GM10248 (cell line): ENCODE data around the gene VHLL.

ENCODE experiments used
- CTCF ChIA-PET: fragments of 300-600 bp; sonication (Branson Sonifier 250); formaldehyde crosslinking; extraction: SDS; loops from one replicate; lab custom pipeline; 2021; ENCODE audit warnings: antibody characterized with exemption; lab: Yijun Ruan, JAX
- POLR2A ChIA-PET: fragments of 350-650 bp; sonication (Branson Sonifier 250); formaldehyde crosslinking; extraction: SDS; loops from one replicate; lab custom pipeline; 2020; ENCODE audit warnings: antibody characterized with exemption; lab: Yijun Ruan, JAX
- DNase-seq: peaks from one replicate; pipeline ENCODE4 v3.0.0; 2012; ENCODE audit errors: extremely low spot score
- CTCF ChIP-seq: IDR thresholded peaks from 2 replicates; pipeline ENCODE4 v1.5.1; 2012; ENCODE audit warnings: mild to moderate bottlenecking, low read depth; ENCODE audit errors: extremely low read depth, missing control alignments, control extremely low read depth

VHLL gene

GRCh38 chr1:156285437-156285836 is 13.7 kb downstream of the VHLL start:
- TF ChIP-seq CTCF, result no peak
- DNase-seq, result no peak
- CTCF ChIA-PET, result interaction anchor here (1.5 to 3.5 kb wide), 3 partner anchors 12 to 53 kb away, joined by 4 to 14 read pairs (median 7); no protein-coding TSS in a partner anchor
- POLR2A ChIA-PET, result no interaction called here

GRCh38 chr1:156284757-156285156 is 14.3 kb downstream of the VHLL start:
- DNase-seq, result no peak
- no peak for TF ChIP-seq CTCF
- ChIA-PET CTCF (interaction anchor here (1.5 to 4.3 kb wide), 5 partner anchors 10 to 143 kb away, joined by 4 to 19 read pairs (median 7); no protein-coding TSS in a partner anchor), POLR2A (no interaction called here)

- POLR2A ChIA-PET, result no interaction called here
- DNase-seq, result no peak
Measured at GRCh38 chr1:156284112-156284511, 15.0 kb downstream of the VHLL start, which contains the start of gene TMEM79. TSS of gene TMEM79 (plus strand) at chr1:156284325. CDS start at chr1:156285227, 902 bp downstream.

GRCh38 chr1:156283521-156283920 is 15.6 kb downstream of the VHLL start:
- ChIA-PET POLR2A (interaction anchor here (0.8 to 1.2 kb wide), 2 partner anchors 90 to 181 kb away, joined by 3 read pairs; partner anchors contain the start of gene SLC25A44), CTCF (interaction anchor here (0.9 to 4.3 kb wide), 15 partner anchors 10 to 204 kb away, joined by 3 to 19 read pairs (median 4); no protein-coding TSS in a partner anchor)
- DNase-seq, result no peak
- no peak for TF ChIP-seq CTCF

More at GRCh38 chr1:156284112-156284511, 15.0 kb downstream of the VHLL start, which contains the start of gene TMEM79:
- CTCF ChIA-PET, result interaction anchor here (0.9 to 4.3 kb wide), 11 partner anchors 10 to 187 kb away, joined by 3 to 19 read pairs (median 4); no protein-coding TSS in a partner anchor
- TF ChIP-seq CTCF, result no peak

DNA sequence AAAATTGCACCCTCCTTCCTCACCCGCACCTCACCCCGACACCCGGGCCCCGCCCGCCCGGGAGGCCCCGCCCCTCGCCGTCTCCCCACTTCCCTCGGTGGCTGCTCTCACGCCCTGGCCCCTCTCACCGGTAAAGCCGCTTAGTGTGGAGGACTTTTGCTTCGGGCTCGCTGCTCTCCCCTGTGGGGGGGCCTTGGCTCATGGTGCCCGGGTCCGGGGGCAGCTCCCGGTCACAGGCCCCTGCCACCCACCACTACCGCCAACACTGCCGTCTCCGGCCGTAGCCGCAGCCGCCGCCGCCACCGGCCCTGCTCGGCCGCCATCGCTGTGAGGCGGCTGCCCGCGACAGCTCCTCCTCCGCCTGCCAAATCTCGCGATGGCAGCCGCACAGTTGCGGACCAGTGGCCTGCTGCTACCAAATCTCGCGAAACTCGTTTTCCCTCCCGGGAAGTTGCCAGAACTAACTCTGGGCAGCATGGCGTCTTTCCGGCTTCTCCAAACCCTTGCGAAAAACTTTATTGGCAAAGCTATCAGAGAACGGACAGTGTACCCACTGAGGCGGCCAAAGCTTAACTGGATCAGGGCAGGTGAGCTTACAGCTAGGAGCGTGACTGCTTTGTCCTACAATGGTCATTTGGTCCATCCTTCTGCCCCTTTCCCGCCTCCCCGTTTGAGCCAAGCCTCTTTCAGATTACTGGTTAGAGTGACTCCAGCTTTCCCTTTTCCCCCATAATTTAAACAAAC is 16.5 kb downstream of the VHLL start, which contains the start of gene SMG5:
SMG5 (minus strand) TSS at position 347 of the 744 bp plus-strand sequence; CDS start at position 202, 145 bp downstream.
- ChIA-PET CTCF (interaction anchor here (1.0 to 4.3 kb wide), 13 partner anchors 9 to 203 kb away, joined by 3 to 19 read pairs (median 4); no protein-coding TSS in a partner anchor), POLR2A (interaction anchor here (0.6 to 1.2 kb wide), 4 partner anchors 53 to 1617 kb away, joined by 3 to 5 read pairs (median 3); partner anchors contain the start of gene SLC25A44)
- TF ChIP-seq CTCF, result no peak
- DNase-seq, result peak; percentile 95
